Astrocyte (in vitro differentiated cells and primary cell): Measurements from ENCODE around the gene LARGE1.

Experiments used
- EZH2 ChIP-seq: IDR thresholded peaks from 2 replicates; pipeline ENCODE4 v1.6.1; 2012; ENCODE audit warnings: mild to moderate bottlenecking, low read length, inconsistent platforms; ENCODE audit not compliant: insufficient read depth
- TF ChIP-seq, protein P1 (sequence below): IDR thresholded peaks from 2 replicates; pipeline ENCODE4 v1.5.1; 2011; ENCODE audit warnings: low read depth, mild to moderate bottlenecking, inconsistent platforms, low read length, moderate library complexity; ENCODE audit not compliant: insufficient read depth

DNA sequence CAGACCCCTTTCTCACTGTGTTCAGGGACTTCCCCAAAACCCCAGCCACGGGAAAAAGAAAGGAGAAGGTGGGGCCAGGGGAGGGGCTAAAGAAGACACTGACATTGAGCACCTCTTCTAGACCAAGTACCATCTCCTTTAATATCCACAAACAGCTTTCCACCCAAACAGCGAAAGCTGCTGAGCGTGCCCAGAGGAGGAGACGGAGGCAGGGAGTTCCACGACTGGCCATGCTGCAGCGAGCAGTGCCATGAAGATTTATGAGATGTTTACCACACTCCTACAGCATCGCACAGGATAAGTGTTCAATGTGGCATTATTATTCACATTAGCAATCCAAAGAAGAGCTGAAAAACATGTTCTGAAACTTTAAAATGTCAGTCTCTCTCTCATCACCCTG is 127.4 kb downstream of the LARGE1 start:
- TF ChIP-seq, protein P1, sequence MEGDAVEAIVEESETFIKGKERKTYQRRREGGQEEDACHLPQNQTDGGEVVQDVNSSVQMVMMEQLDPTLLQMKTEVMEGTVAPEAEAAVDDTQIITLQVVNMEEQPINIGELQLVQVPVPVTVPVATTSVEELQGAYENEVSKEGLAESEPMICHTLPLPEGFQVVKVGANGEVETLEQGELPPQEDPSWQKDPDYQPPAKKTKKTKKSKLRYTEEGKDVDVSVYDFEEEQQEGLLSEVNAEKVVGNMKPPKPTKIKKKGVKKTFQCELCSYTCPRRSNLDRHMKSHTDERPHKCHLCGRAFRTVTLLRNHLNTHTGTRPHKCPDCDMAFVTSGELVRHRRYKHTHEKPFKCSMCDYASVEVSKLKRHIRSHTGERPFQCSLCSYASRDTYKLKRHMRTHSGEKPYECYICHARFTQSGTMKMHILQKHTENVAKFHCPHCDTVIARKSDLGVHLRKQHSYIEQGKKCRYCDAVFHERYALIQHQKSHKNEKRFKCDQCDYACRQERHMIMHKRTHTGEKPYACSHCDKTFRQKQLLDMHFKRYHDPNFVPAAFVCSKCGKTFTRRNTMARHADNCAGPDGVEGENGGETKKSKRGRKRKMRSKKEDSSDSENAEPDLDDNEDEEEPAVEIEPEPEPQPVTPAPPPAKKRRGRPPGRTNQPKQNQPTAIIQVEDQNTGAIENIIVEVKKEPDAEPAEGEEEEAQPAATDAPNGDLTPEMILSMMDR, result no peak
- no peak for TF ChIP-seq EZH2
